ENCODE data around the gene LY6G6C. TPM values are rescaled to one million over a fixed set of nuclear protein-coding genes. Genes with fewer than 3 reads are reported as not detected.

LY6G6C gene
- total and polyA plus RNA-seq, 2 of the 13 experiments (the other 11 are each of a cell fraction or from before 2014, with no cell fraction given): 0.15 TPM; not detected in 1

DNA sequence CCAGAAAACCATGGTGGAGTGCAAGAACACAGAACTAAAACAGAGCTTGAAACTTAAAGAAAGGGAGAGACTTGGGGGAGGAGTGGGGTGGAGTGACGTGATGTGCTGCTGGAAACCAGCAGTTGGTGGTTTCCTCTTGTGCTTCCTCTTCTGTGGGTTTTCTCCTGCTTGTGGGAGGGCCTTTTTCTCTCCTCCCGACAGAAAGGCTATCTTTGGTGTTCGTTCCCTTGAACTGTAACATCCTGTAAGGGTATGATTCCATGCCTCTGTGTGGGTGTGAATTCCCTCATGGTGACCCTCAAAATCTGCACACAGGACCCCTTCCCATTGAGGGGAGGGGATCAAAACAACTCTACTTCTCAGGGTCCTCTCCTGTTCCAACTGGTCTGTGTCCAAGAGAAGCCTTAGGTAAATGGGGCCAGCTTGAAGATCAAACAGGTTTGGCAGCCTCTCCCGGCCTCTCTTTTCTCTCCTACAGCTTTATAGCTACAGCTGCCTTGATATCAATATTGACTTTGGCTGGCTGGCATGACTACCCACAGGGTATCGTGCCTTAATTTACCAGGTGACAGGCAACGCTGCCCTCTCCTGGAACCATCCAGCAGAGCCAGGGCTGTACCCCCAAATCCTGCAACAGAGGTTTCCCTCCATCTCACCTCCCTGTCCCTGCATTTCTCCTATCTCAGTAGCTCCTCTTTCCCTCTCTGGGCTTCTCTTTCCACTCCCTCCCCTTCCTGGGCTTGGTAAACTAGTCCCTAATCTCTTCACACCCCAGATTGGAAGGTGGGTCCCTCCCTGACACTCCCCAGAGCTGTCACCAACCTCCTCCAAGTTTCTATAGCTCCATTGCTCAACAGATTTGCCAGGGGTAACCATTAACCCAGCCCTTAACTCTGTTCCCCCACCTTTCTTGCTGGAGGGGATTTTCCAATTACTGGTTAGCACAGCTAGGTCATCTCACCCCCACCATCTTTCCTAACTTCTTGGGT lies 16.7 kb upstream of the LY6G6C start (continued):
- TF ChIP-seq, protein P1, sequence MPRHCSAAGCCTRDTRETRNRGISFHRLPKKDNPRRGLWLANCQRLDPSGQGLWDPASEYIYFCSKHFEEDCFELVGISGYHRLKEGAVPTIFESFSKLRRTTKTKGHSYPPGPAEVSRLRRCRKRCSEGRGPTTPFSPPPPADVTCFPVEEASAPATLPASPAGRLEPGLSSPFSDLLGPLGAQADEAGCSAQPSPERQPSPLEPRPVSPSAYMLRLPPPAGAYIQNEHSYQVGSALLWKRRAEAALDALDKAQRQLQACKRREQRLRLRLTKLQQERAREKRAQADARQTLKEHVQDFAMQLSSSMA (CRISPR knock-in tag; IDR thresholded peaks at IDR 0.05): peak; percentile 63; the same call in 1 of the 2 replicates
- TF ChIP-seq, protein P2, sequence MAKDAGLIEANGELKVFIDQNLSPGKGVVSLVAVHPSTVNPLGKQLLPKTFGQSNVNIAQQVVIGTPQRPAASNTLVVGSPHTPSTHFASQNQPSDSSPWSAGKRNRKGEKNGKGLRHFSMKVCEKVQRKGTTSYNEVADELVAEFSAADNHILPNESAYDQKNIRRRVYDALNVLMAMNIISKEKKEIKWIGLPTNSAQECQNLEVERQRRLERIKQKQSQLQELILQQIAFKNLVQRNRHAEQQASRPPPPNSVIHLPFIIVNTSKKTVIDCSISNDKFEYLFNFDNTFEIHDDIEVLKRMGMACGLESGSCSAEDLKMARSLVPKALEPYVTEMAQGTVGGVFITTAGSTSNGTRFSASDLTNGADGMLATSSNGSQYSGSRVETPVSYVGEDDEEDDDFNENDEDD (CRISPR knock-in tag; IDR thresholded peaks at IDR 0.05; ENCODE audit: borderline replicate concordance): peak; percentile 49; the same call in 1 of the 2 replicates
- TF ChIP-seq ZNF33A (CRISPR knock-in tag; IDR thresholded peaks at IDR 0.05; ENCODE audit: borderline replicate concordance) (no peak), ARHGAP35 (CRISPR knock-in tag; IDR thresholded peaks at IDR 0.05; ENCODE audit: borderline replicate concordance) (no peak), ZNF354B (CRISPR knock-in tag; IDR thresholded peaks at IDR 0.05) (peak; percentile 44; the same call in 1 of the 2 replicates), ELF4 (CRISPR knock-in tag; IDR thresholded peaks at IDR 0.05; ENCODE audit: borderline replicate concordance) (0 out of 2 replicates have a peak, but pooled peaks have one; percentile 29), SYNCRIP (IDR thresholded peaks at IDR 0.05; ENCODE audit: insufficient read depth, low read depth, low read length) (no peak), AHR (CRISPR knock-in tag; IDR thresholded peaks at IDR 0.05) (no peak), CREM (IDR thresholded peaks at IDR 0.05) (peak; percentile 68), CREM (CRISPR knock-in tag; IDR thresholded peaks at IDR 0.05) (no peak), CBFB (CRISPR knock-in tag; IDR thresholded peaks at IDR 0.05) (no peak), NFRKB (IDR thresholded peaks at IDR 0.05) (no peak), U2AF1 (optimal IDR thresholded peaks at IDR 0.05; ENCODE audit: low read depth, low read length) (no peak), ZSCAN9 (CRISPR knock-in tag; IDR thresholded peaks at IDR 0.05; ENCODE audit: borderline replicate concordance) (peak; percentile 98), SAP130 (CRISPR knock-in tag; IDR thresholded peaks at IDR 0.05; ENCODE audit: low read depth) (peak; percentile 96), JARID2 (CRISPR knock-in tag; IDR thresholded peaks at IDR 0.05; ENCODE audit: insufficient replicate concordance) (no peak), ZNF329 (CRISPR knock-in tag; IDR thresholded peaks at IDR 0.05; ENCODE audit: low read depth) (no peak), POLR2G (IDR thresholded peaks at IDR 0.05; ENCODE audit: low read depth, low read length) (peak; percentile 59), ZNF496 (CRISPR knock-in tag; IDR thresholded peaks at IDR 0.05; ENCODE audit: insufficient replicate concordance) (no peak), ZKSCAN8 (CRISPR knock-in tag; IDR thresholded peaks at IDR 0.05; ENCODE audit: borderline replicate concordance) (no peak)
- TF ChIP-seq, protein P3, sequence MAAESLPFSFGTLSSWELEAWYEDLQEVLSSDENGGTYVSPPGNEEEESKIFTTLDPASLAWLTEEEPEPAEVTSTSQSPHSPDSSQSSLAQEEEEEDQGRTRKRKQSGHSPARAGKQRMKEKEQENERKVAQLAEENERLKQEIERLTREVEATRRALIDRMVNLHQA (CRISPR knock-in tag; IDR thresholded peaks at IDR 0.05): no peak
- TF ChIP-seq, protein P4, sequence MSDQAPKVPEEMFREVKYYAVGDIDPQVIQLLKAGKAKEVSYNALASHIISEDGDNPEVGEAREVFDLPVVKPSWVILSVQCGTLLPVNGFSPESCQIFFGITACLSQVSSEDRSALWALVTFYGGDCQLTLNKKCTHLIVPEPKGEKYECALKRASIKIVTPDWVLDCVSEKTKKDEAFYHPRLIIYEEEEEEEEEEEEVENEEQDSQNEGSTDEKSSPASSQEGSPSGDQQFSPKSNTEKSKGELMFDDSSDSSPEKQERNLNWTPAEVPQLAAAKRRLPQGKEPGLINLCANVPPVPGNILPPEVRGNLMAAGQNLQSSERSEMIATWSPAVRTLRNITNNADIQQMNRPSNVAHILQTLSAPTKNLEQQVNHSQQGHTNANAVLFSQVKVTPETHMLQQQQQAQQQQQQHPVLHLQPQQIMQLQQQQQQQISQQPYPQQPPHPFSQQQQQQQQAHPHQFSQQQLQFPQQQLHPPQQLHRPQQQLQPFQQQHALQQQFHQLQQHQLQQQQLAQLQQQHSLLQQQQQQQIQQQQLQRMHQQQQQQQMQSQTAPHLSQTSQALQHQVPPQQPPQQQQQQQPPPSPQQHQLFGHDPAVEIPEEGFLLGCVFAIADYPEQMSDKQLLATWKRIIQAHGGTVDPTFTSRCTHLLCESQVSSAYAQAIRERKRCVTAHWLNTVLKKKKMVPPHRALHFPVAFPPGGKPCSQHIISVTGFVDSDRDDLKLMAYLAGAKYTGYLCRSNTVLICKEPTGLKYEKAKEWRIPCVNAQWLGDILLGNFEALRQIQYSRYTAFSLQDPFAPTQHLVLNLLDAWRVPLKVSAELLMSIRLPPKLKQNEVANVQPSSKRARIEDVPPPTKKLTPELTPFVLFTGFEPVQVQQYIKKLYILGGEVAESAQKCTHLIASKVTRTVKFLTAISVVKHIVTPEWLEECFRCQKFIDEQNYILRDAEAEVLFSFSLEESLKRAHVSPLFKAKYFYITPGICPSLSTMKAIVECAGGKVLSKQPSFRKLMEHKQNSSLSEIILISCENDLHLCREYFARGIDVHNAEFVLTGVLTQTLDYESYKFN (CRISPR knock-in tag; conservative IDR thresholded peaks at IDR 0.05): peak; percentile 93
- TF ChIP-seq, protein P5, sequence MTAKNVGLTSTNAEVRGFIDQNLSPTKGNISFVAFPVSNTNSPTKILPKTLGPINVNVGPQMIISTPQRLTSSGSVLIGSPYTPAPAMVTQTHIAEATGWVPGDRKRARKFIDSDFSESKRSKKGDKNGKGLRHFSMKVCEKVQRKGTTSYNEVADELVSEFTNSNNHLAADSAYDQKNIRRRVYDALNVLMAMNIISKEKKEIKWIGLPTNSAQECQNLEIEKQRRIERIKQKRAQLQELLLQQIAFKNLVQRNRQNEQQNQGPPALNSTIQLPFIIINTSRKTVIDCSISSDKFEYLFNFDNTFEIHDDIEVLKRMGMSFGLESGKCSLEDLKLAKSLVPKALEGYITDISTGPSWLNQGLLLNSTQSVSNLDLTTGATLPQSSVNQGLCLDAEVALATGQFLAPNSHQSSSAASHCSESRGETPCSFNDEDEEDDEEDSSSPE (CRISPR knock-in tag; IDR thresholded peaks at IDR 0.05): peak; percentile 69

All from HepG2 (cell line).